Adrenal gland (tissue), 12 donors: ENCODE data around the gene HOXD11. TPM values are rescaled to one million over a fixed set of nuclear protein-coding genes. Genes with fewer than 3 reads are reported as not detected.

Experiments used
- DNase-seq, 7 donors: peaks; one replicate each; pipeline ENCODE4 v3.0.0-alpha.2; 2019 to 2020
- H3K27ac ChIP-seq, 5 donors: fragments of 200-600 bp; sonication (generic) in 4 of 5; 1 replicate in 3 of 5; 2 replicates in 2 of 5; pipeline versions ENCODE4 v1.5.1 to v1.8.0; 2016 to 2020; ENCODE audit warnings: mild to moderate bottlenecking in 1 of 5
- H3K27me3 ChIP-seq: fragments of 200-600 bp; 2 replicates; pipeline ENCODE4 v1.8.0; 2021
- H3K36me3 ChIP-seq, 2 donors: fragments of 200-600 bp; replicated peaks in 1 of 2; 1 replicate in 1 of 2; 2 replicates in 1 of 2; pipeline versions ENCODE4 v1.5.1 to v1.8.0; 2018 to 2022
- H3K4me1 ChIP-seq, 2 donors: fragments of 200-600 bp; replicated peaks in 1 of 2; 1 replicate in 1 of 2; 2 replicates in 1 of 2; pipeline versions ENCODE4 v1.5.1 to v1.8.0; 2018 to 2021
- H3K4me3 ChIP-seq, 4 donors: fragments of 200-600 bp; sonication (generic) in 3 of 4; one replicate each; pipeline ENCODE4 v1.5.1; 2016 to 2018
- H3K9me3 ChIP-seq, 3 donors: fragments of 200-600 bp; sonication (generic) in 1 of 3; replicated peaks in 1 of 3; 1 replicate in 2 of 3; 2 replicates in 1 of 3; pipeline versions ENCODE4 v1.5.1 to v1.8.0; 2016 to 2021
- CTCF ChIP-seq, 6 experiments: fragments of 450-650 bp in 4 of 6; fragments of 200-600 bp in 2 of 6; sonication (generic) in 1 of 6; IDR thresholded peaks; 1 replicate in 5 of 6; 2 replicates in 1 of 6; pipeline versions ENCODE4 v1.5.1 to v1.8.0; 2016 to 2021; ENCODE audit warnings: antibody characterized with exemption in 6 of 6, mild to moderate bottlenecking in 2 of 6, moderate library complexity in 1 of 6
- POLR2A ChIP-seq, 2 donors: fragments of 450-650 bp; IDR thresholded peaks; one replicate each; pipeline ENCODE4 v1.6.1; 2017; ENCODE audit warnings: antibody characterized with exemption in 2 of 2, mild to moderate bottlenecking in 2 of 2, moderate library complexity in 1 of 2
- WGBS, 4 donors: extraction: QIAGEN DNeasy Blood & Tissue Kit in 2 of 4; methylation state at CpG; one replicate each; pipeline versions ENCODE4 v1.1.5 to v1.1.7; 2013 to 2017; 5-methylcytosine and 5-hydroxymethylcytosine counted together
- intact Hi-C, 2 donors: fragments of 100-400 bp; cut with DNase I; formaldehyde crosslinking; loops; one replicate each; pipeline versions ENCODE4 v1.14.1 to v1.15.0; 2022 to 2023
- polyA plus RNA-seq, 3 donors: library from polyadenylated mRNA; stranded (reverse); fragments of 200-250 nt in 2 of 3; fragments of 350-450 nt in 1 of 3; fragmentation: Illumina TruSeq in 1 of 3; extraction: RNeasy Lipid Tissue Mini Kit (QIAGEN cat#74804) in 1 of 3; gene quantifications; one replicate each; pipeline ENCODE4 v1.2.3, GENCODE V29; 2013 to 2014
- total RNA-seq, 9 donors: library from RNA; depleted of rRNA in 4 of 9; stranded (reverse); fragments of >200 nt in 4 of 9; fragments of 120-200 nt in 1 of 9; fragmentation: NEBNext Ultra II Directional in 1 of 9; extraction: Animal tissue kit (Norgen Biotek cat#: 25700) in 1 of 9; gene quantifications; one replicate each; pipeline versions ENCODE4 v1.1.0 to v1.2.4, GENCODE V29; 2013 to 2023
- donor health status: healthy with polysubstance abuse.
- donor health status: Bipolar disorder and iron deficiency.
- donor health status: DM: yes; HTN: yes; CAD: no.
- donor health status: DM: no; HTN: no; CAD: no.
- donor health status: DM: no; HTN: no; CAD: no.
- donor health status: DM: yes; HTN: yes; CAD: no.

The HOXD11 gene
- total and polyA plus RNA-seq, 12 donors, result not detected

- Histone ChIP-seq H3K36me3 (no peaks in the 10 kb centered on the region), H3K9me3 (no peaks in the 10 kb centered on the region), H3K4me3 (no peak overlapping the region), H3K27ac (no peak overlapping the region), H3K27me3 (peaks cover 99% of the 10 kb centered on the region), H3K4me1 (peaks cover 7 to 25% of the 10 kb centered on the region in 2 donors)
- intact Hi-C loops, result no loop called here
- no peak for DNase-seq
- no peak for TF ChIP-seq CTCF (IDR thresholded peaks at IDR 0.05)
- no peak for TF ChIP-seq POLR2A (IDR thresholded peaks at IDR 0.05)
- WGBS, 4 donors, result 37 to 50% (median 47%) methylated on average over 5 of the region's 5 CpGs
These were observed 5.2 kb upstream of the HOXD11 start for GRCh38 chr2:176101842-176102241.

GRCh38 chr2:176102309-176102866 lies 4.7 kb upstream of the HOXD11 start:
- Histone ChIP-seq H3K27ac (no peak overlapping the region), H3K36me3 (no peaks in the 10 kb centered on the region), H3K4me3 (no peak overlapping the region), H3K9me3 (no peaks in the 10 kb centered on the region), H3K27me3 (peaks cover 98% of the 10 kb centered on the region), H3K4me1 (peaks cover 7 to 23% of the 10 kb centered on the region in 2 donors)
- TF ChIP-seq POLR2A (IDR thresholded peaks at IDR 0.05) (no peak), CTCF (IDR thresholded peaks at IDR 0.05) (no peak)
- WGBS, 4 donors, result 15 to 30% (median 27%) methylated on average over 7 of the region's 7 CpGs
- no peak for DNase-seq
- intact Hi-C loops, result no loop called here

- TF ChIP-seq CTCF (IDR thresholded peaks at IDR 0.05), result no peak
- no peak for TF ChIP-seq POLR2A (IDR thresholded peaks at IDR 0.05)
- WGBS, 4 donors, result 37 to 44% (median 39%) methylated on average over 7 of the region's 7 CpGs
- Histone ChIP-seq H3K27me3 (peaks cover 96% of the 10 kb centered on the region), H3K27ac (no peak overlapping the region), H3K4me3 (no peak overlapping the region), H3K36me3 (no peaks in the 10 kb centered on the region), H3K4me1 (peaks cover 7 to 19% of the 10 kb centered on the region in 2 donors), H3K9me3 (no peaks in the 10 kb centered on the region)
- DNase-seq, result no peak
- intact Hi-C loops, result no loop called here
These were observed 3.9 kb upstream of the HOXD11 start for GRCh38 chr2:176103194-176103593.

GRCh38 chr2:176103742-176104315 lies 3.3 kb upstream of the HOXD11 start:
- no peak overlapping the region for H3K4me3 ChIP-seq
- H3K4me1 ChIP-seq, result peaks cover 7 to 19% of the 10 kb centered on the region in 2 donors
- no peaks in the 10 kb centered on the region for H3K36me3 ChIP-seq
- TF ChIP-seq CTCF (IDR thresholded peaks at IDR 0.05) (no peak), POLR2A (IDR thresholded peaks at IDR 0.05) (no peak)
- no peak overlapping the region for H3K27ac ChIP-seq
- intact Hi-C loops, result no loop called here
- no peak for DNase-seq
- 9 to 12% (median 10%) methylated on average over 17 of the region's 17 CpGs for WGBS, 4 donors
- no peaks in the 10 kb centered on the region for H3K9me3 ChIP-seq
- H3K27me3 ChIP-seq, result peaks cover 96% of the 10 kb centered on the region
